B cell (primary cell): ENCODE data around the gene SHISA3. TPM values are rescaled to one million over a fixed set of nuclear protein-coding genes. Genes with fewer than 3 reads are reported as not detected.

Source experiments
- ATAC-seq: fragments of 200-7000 bp; cut with Tn5 transposase; one replicate; pipeline ENCODE4 v1.10.0; 2021; ENCODE audit warnings: low read depth, mild to moderate bottlenecking, moderate number of reproducible peaks, moderate library complexity
- CTCF ChIA-PET: fragments of 350-600 bp; sonication (Branson Sonifier 250); formaldehyde crosslinking; loops from one replicate; lab custom pipeline; 2021; ENCODE audit warnings: antibody characterized with exemption, inconsistent platforms; lab: Charles Lee
- POLR2A ChIA-PET: fragments of 350-600 bp; sonication (Branson Sonifier 250); formaldehyde crosslinking; loops from one replicate; lab custom pipeline; 2021; ENCODE audit warnings: antibody characterized with exemption; lab: Charles Lee
- DNase-seq: peaks from one replicate; pipeline ENCODE4 v3.0.0; 2013
- H2AFZ ChIP-seq: 2 replicates; pipeline ENCODE4 v1.6.1; 2012; ENCODE audit warnings: mild to moderate bottlenecking, low read depth, low read length; ENCODE audit not compliant: insufficient read depth, poor library complexity, severe bottlenecking
- H3K27ac ChIP-seq, 2 donors: 1 replicate in 1 of 2; 2 replicates in 1 of 2; pipeline ENCODE4 v1.5.1; 2012 to 2013; ENCODE audit warnings: low read length in 2 of 2, mild to moderate bottlenecking in 2 of 2, moderate library complexity in 1 of 2
- H3K27me3 ChIP-seq, 4 experiments: fragments of 200-600 bp in 1 of 4; sonication (generic) in 1 of 4; replicated peaks in 1 of 4; 1 replicate in 2 of 4; 2 replicates in 2 of 4; pipeline versions ENCODE4 v1.6.1 to v1.7.0; 2013 to 2016; ENCODE audit warnings: low read length in 3 of 4, mild to moderate bottlenecking in 2 of 4, mixed read lengths in 1 of 4, moderate library complexity in 1 of 4; ENCODE audit not compliant: insufficient read depth in 4 of 4, control insufficient read depth in 3 of 4; ENCODE audit errors: control extremely low read depth in 1 of 4
- H3K36me3 ChIP-seq, 2 experiments: replicated peaks in 1 of 2; 1 replicate in 1 of 2; 2 replicates in 1 of 2; pipeline versions ENCODE4 v1.6.1 to v1.7.1; 2013; ENCODE audit warnings: low read length in 1 of 2; ENCODE audit not compliant: insufficient read depth in 2 of 2, control insufficient read depth in 1 of 2; ENCODE audit errors: control extremely low read depth in 1 of 2, extremely low read depth in 1 of 2
- H3K4me1 ChIP-seq, 2 donors: fragments of 200-600 bp in 1 of 2; sonication (generic) in 1 of 2; 1 replicate in 1 of 2; 2 replicates in 1 of 2; pipeline versions ENCODE4 v1.5.1 to v1.6.1; 2013 to 2017; ENCODE audit warnings: low read length in 2 of 2; ENCODE audit not compliant: control insufficient read depth in 2 of 2, insufficient read depth in 2 of 2
- H3K4me2 ChIP-seq: replicated peaks from 2 replicates; pipeline ENCODE3; 2012; ENCODE audit warnings: mild to moderate bottlenecking, low read depth, low read length; ENCODE audit not compliant: poor library complexity, severe bottlenecking
- H3K4me3 ChIP-seq, 5 experiments: fragments of 200-600 bp in 1 of 5; sonication (generic) in 1 of 5; 1 replicate in 3 of 5; 2 replicates in 2 of 5; pipeline versions ENCODE4 v1.5.1 to v1.7.0; 2011 to 2016; ENCODE audit warnings: low read length in 4 of 5, mild to moderate bottlenecking in 4 of 5, low read depth in 2 of 5, control low read depth in 1 of 5, moderate library complexity in 1 of 5; ENCODE audit not compliant: insufficient read depth in 1 of 5; ENCODE audit errors: control extremely low read depth in 1 of 5, extremely low read depth in 1 of 5
- H3K79me2 ChIP-seq: fragments of 200-600 bp; sonication (generic); one replicate; pipeline ENCODE4 v1.6.0; 2016; ENCODE audit warnings: low read length; ENCODE audit not compliant: control insufficient read depth, insufficient read depth
- H3K9ac ChIP-seq: fragments of 200-600 bp; sonication (generic); 2 replicates; pipeline ENCODE4 v1.6.1; 2017; ENCODE audit warnings: mild to moderate bottlenecking, low read length, moderate library complexity
- H3K9me3 ChIP-seq, 3 donors: one replicate each; pipeline versions ENCODE4 v1.6.1 to v1.7.1; 2013; ENCODE audit warnings: low read length in 2 of 3; ENCODE audit not compliant: control insufficient read depth in 2 of 3, insufficient read depth in 1 of 3; ENCODE audit errors: control extremely low read depth in 1 of 3
- H4K20me1 ChIP-seq: 2 replicates; pipeline ENCODE4 v1.6.0; 2012; ENCODE audit warnings: mild to moderate bottlenecking, low read length; ENCODE audit not compliant: insufficient read depth, control insufficient read depth, poor library complexity, severe bottlenecking
- H3K27ac Mint-ChIP-seq: one replicate; pipeline ENCODE4 v1.8.0; 2021; ENCODE audit warnings: mixed read lengths
- H3K27me3 Mint-ChIP-seq: one replicate; pipeline ENCODE4 v1.8.0; 2021; ENCODE audit warnings: mixed read lengths
- H3K4me1 Mint-ChIP-seq: one replicate; pipeline ENCODE4 v1.8.0; 2021; ENCODE audit warnings: mixed read lengths
- H3K4me3 Mint-ChIP-seq: one replicate; pipeline ENCODE4 v1.8.0; 2021; ENCODE audit warnings: mixed read lengths
- H3K9me3 Mint-ChIP-seq: one replicate; pipeline ENCODE4 v1.8.0; 2022; ENCODE audit warnings: mixed read lengths; ENCODE audit not compliant: insufficient read depth
- EZH2 ChIP-seq: IDR thresholded peaks from 2 replicates; pipeline ENCODE4 v1.6.1; 2012; ENCODE audit warnings: borderline replicate concordance, low read depth, mild to moderate bottlenecking, moderate library complexity, low read length; ENCODE audit not compliant: insufficient read depth, poor library complexity, severe bottlenecking
- WGBS: methylation state at CpG from one replicate; pipeline ENCODE4 v1.1.5; 2013; ENCODE audit warnings: missing lambda C conversion rate; ENCODE audit not compliant: insufficient coverage; 5-methylcytosine and 5-hydroxymethylcytosine counted together
- intact Hi-C: fragments of 100-400 bp; cut with micrococcal nuclease; formaldehyde crosslinking; loops from one replicate; pipeline ENCODE4 v1.10.0; 2022
- polyA plus RNA-seq: library from polyadenylated mRNA; depleted of rRNA; stranded (reverse); fragments of >200 nt; gene quantifications from 2 replicates; pipeline ENCODE4 v1.2.3, GENCODE V29; 2012
- total RNA-seq, 2 donors: library from RNA; stranded (reverse); fragments of 120-200 nt in 1 of 2; gene quantifications; 1 replicate in 1 of 2; 2 replicates in 1 of 2; pipeline versions ENCODE4 v1.2.3 to v1.2.4, GENCODE V29; 2013 to 2022
- TF ChIP-seq, protein P1 (sequence below): fragments of 200-600 bp; IDR thresholded peaks from one replicate; pipeline ENCODE4 v1.8.0; 2022; ENCODE audit warnings: antibody characterized with exemption, mild to moderate bottlenecking

SHISA3 gene
- total and polyA plus RNA-seq, 2 donors (not counting 1 experiment from before 2014, with no cell fraction given) = not detected

DNA sequence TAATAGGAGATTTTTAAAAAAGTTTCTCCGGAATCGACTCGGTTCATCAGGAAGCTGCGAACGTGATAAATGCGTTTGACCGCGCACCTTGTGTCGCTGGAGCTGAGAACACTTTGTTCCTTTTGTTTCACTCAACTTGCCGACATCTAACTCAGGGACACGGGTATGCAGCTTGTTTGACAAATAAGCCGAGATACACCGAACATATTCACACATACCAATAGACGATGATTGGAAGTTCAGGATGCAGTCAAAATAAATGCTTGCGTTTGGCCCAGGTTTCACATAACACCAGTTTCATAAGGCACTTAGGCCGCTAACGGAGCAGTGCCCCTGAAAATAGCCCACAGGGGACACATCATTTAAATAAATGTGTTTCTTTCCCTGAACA lies 932 bp upstream of the SHISA3 start:
- Mint-ChIP-seq H3K27ac (no peak overlapping the region), H3K27me3 (peaks cover 47% of the 10 kb centered on the region), H3K4me3 (peak overlapping the region; percentile 94), H3K4me1 (peaks cover 42% of the 10 kb centered on the region), H3K9me3 (no peaks in the 10 kb centered on the region)
- Histone ChIP-seq H2AFZ (peak overlapping the region; percentile 69), H3K4me1 (peaks cover 30 to 48% of the 10 kb centered on the region in 2 donors), H4K20me1 (no peaks in the 10 kb centered on the region), H3K9me3 (no peaks in the 10 kb centered on the region), H3K79me2 (no peaks in the 10 kb centered on the region), H3K9ac (peak overlapping the region; percentile 53), H3K27me3 (peaks cover 0 to 51% (median 28%) of the 10 kb centered on the region in 4 experiments), H3K4me2 (peak overlapping the region; percentile 79), H3K4me3 (peak overlapping the region; percentile 40 to 71 (median 47)), H3K27ac (no peak overlapping the region), H3K36me3 (no peaks in the 10 kb centered on the region)
- no peak for ATAC-seq
- ChIA-PET CTCF (interaction anchor here (0.7 kb wide), 1 partner anchor 316 kb away, joined by 4 read pairs; no protein-coding TSS in a partner anchor), POLR2A (no interaction called here)
- no peak for TF ChIP-seq EZH2
- TF ChIP-seq, protein P1, sequence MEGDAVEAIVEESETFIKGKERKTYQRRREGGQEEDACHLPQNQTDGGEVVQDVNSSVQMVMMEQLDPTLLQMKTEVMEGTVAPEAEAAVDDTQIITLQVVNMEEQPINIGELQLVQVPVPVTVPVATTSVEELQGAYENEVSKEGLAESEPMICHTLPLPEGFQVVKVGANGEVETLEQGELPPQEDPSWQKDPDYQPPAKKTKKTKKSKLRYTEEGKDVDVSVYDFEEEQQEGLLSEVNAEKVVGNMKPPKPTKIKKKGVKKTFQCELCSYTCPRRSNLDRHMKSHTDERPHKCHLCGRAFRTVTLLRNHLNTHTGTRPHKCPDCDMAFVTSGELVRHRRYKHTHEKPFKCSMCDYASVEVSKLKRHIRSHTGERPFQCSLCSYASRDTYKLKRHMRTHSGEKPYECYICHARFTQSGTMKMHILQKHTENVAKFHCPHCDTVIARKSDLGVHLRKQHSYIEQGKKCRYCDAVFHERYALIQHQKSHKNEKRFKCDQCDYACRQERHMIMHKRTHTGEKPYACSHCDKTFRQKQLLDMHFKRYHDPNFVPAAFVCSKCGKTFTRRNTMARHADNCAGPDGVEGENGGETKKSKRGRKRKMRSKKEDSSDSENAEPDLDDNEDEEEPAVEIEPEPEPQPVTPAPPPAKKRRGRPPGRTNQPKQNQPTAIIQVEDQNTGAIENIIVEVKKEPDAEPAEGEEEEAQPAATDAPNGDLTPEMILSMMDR = no peak
- intact Hi-C loops = no loop called here
- 18% methylated on average over 6 of the region's 17 CpGs for WGBS
- DNase-seq = peak; percentile 34

DNA sequence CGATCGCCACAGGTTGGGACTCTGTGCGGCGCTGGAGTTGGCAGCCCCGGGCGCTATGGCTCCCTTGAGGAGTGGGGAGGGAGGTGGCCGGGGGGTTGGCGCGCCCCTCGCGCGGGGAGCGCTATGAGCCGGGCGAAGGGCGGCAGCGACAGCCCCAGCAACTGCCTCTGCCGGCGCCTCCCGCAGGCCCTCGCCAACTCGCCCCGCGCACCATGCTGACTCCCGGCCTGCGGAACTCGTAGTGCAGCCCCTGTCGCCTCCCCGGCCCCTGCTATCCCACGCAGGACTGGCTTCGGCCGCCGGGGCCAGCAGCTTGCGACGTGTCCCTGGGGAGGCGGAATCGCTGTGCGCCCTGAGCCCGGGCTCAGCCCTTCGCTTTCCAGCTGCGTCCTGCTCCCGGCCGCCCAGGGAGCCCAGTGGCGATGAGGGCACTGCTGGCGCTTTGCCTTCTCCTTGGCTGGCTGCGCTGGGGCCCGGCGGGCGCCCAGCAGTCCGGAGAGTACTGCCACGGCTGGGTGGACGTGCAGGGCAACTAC lies 415 bp downstream of the SHISA3 start:
- Histone ChIP-seq H3K4me2 (peak overlapping the region; percentile 79), H3K36me3 (no peaks in the 10 kb centered on the region), H3K9me3 (no peaks in the 10 kb centered on the region), H3K9ac (peak overlapping the region; percentile 53), H3K4me1 (peaks cover 30 to 42% of the 10 kb centered on the region in 2 donors), H3K27ac (no peak overlapping the region), H3K4me3 (peak overlapping the region in 4 of 5 experiments; percentile 40 to 65 (median 46)), H3K27me3 (peaks cover 0 to 52% (median 28%) of the 10 kb centered on the region in 4 experiments), H2AFZ (peak overlapping the region; percentile 69), H4K20me1 (no peaks in the 10 kb centered on the region), H3K79me2 (no peaks in the 10 kb centered on the region)
- ATAC-seq (peak; percentile 15), DNase-seq (peak; percentile 51)
- peaks cover 40% of the 10 kb centered on the region for H3K4me1 Mint-ChIP-seq
- peaks cover 51% of the 10 kb centered on the region for H3K27me3 Mint-ChIP-seq
- CTCF ChIA-PET = interaction anchor here (1.1 kb wide), 1 partner anchor 26 kb away, joined by 3 read pairs; no protein-coding TSS in a partner anchor
- H3K27ac Mint-ChIP-seq = no peak overlapping the region
- WGBS = under 1% methylated on average over 52 of the region's 52 CpGs
- H3K9me3 Mint-ChIP-seq = no peaks in the 10 kb centered on the region
- intact Hi-C loops = no loop called here
- peak overlapping the region; percentile 94 for H3K4me3 Mint-ChIP-seq
- no peak for TF ChIP-seq EZH2
- TF ChIP-seq, protein P1 = no peak
- POLR2A ChIA-PET = no interaction called here
